ENCODE measurements around the gene ITGAX.

The ITGAX gene

DNA sequence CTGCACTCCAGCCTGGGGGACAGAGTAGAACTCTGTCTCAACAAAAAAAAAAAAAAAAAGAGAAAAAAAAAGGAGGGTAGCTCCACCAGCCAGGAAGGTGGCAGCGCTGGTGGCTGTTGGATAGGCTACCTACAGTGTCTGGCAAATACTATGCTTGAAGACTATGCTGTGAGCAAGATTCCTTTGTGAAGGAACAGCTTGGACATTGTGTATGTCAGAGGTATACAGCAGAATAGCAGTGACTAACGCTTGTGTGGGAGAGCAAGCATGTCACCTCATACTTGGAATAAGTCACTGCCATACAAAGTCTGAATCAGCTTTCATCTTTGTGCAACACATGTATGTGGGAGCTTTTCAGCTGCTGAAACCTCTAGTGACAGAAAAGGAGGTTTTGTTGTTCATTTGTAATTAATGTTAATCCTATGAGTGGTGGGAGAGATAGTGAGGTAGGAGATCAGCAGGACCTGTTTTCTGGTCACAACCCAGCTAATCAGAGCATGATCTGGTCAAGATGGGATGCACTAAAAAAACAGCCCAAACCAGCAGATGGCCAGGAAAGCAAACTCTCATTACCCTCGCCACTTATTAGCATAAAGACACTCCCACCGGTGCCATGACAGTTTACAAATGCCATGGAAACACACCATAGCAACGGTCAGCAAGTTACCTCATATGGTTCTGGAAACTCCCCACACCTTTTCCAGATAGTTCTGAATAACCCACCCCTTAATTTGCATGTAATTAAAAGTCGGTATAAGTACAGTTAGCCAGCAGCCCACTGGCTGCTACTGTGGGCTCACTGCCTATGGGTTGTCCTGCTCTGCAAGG is 31.4 kb downstream of the ITGAX start:
- TF ChIP-seq CTCF (IDR thresholded peaks at IDR 0.05) = no peak

DNA sequence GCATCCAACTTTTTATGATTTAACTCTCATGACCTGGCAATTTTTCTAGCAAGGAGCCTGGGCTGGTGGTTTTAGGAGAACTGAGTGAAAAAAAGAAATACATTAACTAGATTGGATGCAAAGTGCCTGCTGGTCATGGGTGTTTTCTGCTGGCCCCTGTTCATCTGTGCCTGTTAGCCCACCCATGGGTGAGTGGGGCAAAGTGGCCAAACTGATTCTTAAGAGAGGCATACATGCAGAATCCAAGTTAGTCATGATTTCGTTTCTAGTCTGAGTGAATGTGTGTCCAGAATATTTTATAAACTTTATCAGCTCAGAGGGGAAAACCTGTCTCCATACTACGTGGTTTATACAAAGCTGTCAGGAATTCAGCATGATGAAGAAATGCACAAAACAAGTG is 33.6 kb downstream of the ITGAX start:
- no peak for TF ChIP-seq CTCF (IDR thresholded peaks at IDR 0.05)

DNA sequence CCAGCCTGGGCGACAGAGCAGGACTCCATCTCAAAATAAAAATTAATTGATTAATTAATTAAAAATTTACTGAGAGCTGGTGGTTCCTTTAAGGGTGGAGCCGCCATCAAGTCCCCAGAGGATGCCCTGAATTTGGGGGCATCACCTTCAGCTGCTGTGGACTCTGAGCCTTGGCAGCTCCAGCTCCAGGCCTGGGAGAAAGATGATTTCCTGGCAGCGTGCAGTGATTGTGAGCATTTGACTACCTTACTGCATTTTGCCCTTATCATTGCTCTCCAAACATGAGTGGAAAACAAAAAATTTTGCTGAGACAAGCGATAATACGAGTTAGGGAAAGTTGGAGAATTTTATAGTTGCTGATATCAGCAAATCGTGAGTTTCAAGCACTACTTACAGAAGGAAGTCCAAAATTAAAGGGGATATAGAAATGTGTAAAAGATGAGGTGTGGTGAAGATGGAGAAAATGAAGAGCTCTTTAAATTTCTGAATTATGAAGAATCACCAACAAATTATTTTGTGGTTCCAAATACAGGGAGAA is 35.6 kb downstream of the ITGAX start:
- TF ChIP-seq CTCF (IDR thresholded peaks at IDR 0.05) = no peak

DNA sequence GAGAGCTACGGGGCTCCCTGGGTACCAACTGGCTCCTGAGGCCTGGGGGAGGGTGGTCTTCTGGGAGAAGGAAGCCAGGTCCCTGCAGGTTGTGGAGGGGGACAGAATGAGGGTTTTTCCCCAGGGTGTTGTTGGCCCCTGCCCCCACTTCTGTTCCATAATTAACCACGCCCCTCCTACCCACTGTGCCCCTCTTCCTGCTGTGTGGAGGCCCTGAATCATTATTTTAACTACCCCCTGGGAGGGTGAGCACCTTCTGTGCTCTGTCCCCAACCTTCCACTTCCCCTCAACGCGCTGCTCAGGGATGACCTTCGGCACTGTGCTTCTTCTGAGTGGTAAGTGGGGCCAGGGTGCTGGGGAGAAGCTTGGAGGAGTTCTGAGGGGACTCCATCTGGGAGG is 38.1 kb downstream of the ITGAX start, which contains the start of gene ITGAD:
Gene ITGAD, plus strand, starts transcription at position 280 of the 400 bp plus-strand sequence. Its CDS starts 26 bp downstream, at position 306.
- TF ChIP-seq CTCF (IDR thresholded peaks at IDR 0.05) = no peak

GRCh38 chr16:31395647-31396046 is 40.7 kb downstream of the ITGAX start:
- no peak for TF ChIP-seq CTCF (IDR thresholded peaks at IDR 0.05)

- TF ChIP-seq CTCF (IDR thresholded peaks at IDR 0.05) = no peak
Observed at GRCh38 chr16:31397096-31397660, 42.2 kb downstream of the ITGAX start.

- no peak for TF ChIP-seq CTCF (IDR thresholded peaks at IDR 0.05)
Observed at GRCh38 chr16:31397701-31398100, 42.7 kb downstream of the ITGAX start.
